ENCODE measurements around the gene ABTB2.

DNA sequence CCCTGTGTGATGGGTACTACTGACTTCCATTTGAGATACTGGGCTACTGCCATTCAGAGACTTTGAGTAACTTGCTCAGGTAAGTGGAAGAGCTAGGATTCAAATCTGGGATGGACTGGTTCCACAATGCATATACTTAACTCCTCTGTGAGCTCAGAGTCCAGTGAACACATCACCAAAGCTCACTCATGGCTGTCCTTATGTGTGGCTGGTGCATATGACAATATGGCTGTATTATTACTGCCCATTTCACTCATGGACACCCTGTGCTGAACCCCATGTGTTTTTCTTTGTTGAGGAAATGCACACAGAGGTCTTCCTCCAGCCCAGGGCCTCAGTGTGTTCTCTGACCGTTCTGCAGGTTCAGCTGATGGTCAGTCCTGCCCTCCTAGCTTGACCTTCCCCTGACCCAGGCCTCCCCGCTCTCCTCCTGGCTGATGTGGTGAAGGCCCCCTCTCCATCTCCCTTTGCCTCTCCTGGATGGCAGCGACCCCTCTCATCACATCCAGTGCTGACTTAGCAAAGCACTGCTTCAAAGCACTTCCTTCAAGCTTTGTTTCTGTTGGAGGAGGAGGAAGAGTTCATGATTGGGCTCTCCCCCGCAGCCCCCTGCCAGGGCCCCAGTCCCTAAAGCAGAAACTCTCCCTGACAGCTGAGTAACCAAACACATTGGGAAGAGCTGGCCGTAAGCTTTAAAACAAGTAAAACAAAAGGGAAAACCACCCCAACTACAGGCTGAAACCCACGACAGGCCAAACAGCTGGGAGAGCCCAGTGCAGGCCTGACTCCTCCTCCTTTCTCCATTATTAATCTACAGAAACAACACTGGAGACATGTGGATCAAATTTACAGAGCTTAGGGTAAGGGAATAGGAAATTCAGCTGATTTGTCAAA is 151.2 kb downstream of the ABTB2 start:
- no peak for TF ChIP-seq SIN3A (IDR thresholded peaks at IDR 0.05; ENCODE audit: borderline replicate concordance in 2 of 2, control insufficient read depth in 1 of 2, low read depth in 2 of 2, low read length in 2 of 2)
- TF ChIP-seq ERF (CRISPR knock-in tag; IDR thresholded peaks at IDR 0.05) = no peak
- TF ChIP-seq ELF1 (tag; IDR thresholded peaks at IDR 0.05) = no peak
- TF ChIP-seq HNRNPUL1 (IDR thresholded peaks at IDR 0.05; ENCODE audit: low read length) = no peak

All from K562 (cell line).